HG02840 (cell line): ENCODE data around the gene TMEM131.
"Not testable (repeated sequence)": the region's sequence is repeated elsewhere in the genome, so short reads cannot be mapped to it uniquely, and the experiment has no call there.

Experiments used
- ATAC-seq: cut with Tn5 transposase; IDR thresholded peaks from one replicate; pipeline ENCODE4 v1.9.1; 2021; ENCODE audit warnings: mild to moderate bottlenecking, moderate library complexity, moderate number of reproducible peaks; ENCODE audit not compliant: unreplicated experiment, low FRiP score

TMEM131 gene

GRCh38 chr2:97717613-97717995 is 278.1 kb downstream of the TMEM131 start:
- no peak for ATAC-seq

GRCh38 chr2:97716695-97717612 is 278.8 kb downstream of the TMEM131 start:
- no peak for ATAC-seq

- ATAC-seq, result no peak
These were observed 279.6 kb downstream of the TMEM131 start for GRCh38 chr2:97715951-97716694.

- ATAC-seq, result no peak
These were observed 280.6 kb downstream of the TMEM131 start for GRCh38 chr2:97714950-97715652.

GRCh38 chr2:97714084-97714949 is 281.4 kb downstream of the TMEM131 start:
- no peak for ATAC-seq

GRCh38 chr2:97713296-97714083 is 282.3 kb downstream of the TMEM131 start, which contains the start of gene ZAP70:
Gene ZAP70 (plus strand): TSS chr2:97713576. CDS start chr2:97724037, 10,461 bp downstream.
- ATAC-seq, result no peak

GRCh38 chr2:97712693-97713295 is 283.0 kb downstream of the TMEM131 start:
- ATAC-seq, result no peak

- not testable (repeated sequence) for ATAC-seq
These were observed 283.6 kb downstream of the TMEM131 start for GRCh38 chr2:97712175-97712574.

- ATAC-seq, result no peak
These were observed 284.4 kb downstream of the TMEM131 start for GRCh38 chr2:97711394-97711711.

GRCh38 chr2:97708608-97709007 is 287.1 kb downstream of the TMEM131 start:
- ATAC-seq, result no peak

GRCh38 chr2:97708048-97708380 is 287.7 kb downstream of the TMEM131 start:
- no peak for ATAC-seq

GRCh38 chr2:97707362-97708047 is 288.2 kb downstream of the TMEM131 start:
- ATAC-seq, result no peak

GRCh38 chr2:97706708-97707345 is 288.9 kb downstream of the TMEM131 start:
- no peak for ATAC-seq
